GM10847 (cell line): ENCODE results near the gene SNF8.

Experiments used
- POLR2A ChIP-seq: IDR thresholded peaks from 2 replicates; pipeline ENCODE4 v1.6.1; 2011; ENCODE audit not compliant: insufficient read length; ENCODE audit errors: extremely low read depth

SNF8 gene

GRCh38 chr17:48908853-48909394 lies 35.7 kb downstream of the SNF8 start:
- TF ChIP-seq POLR2A: peak; percentile 29

- peak; percentile 83 for TF ChIP-seq POLR2A
These were observed 36.4 kb downstream of the SNF8 start, which contains the start of gene UBE2Z for GRCh38 chr17:48908047-48908843. UBE2Z (plus strand) TSS chr17:48908407; CDS start chr17:48908504, 97 bp downstream.

DNA sequence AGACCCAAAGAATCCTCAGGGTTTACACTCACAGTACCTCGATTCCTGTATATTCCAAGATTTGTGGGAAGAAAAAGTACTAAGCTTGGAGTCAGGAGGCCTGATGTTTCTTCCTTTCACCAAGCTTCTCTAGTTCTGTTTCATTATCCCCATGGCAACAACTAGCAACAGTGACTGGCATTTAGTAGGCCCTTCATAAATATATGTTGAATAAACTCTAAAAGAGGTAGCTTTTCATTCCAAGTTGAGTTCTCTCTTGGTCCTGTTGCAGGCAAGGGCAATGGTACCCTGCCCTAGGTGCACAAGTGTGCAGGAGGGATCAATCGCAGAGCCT lies 37.0 kb downstream of the SNF8 start:
- no peak for TF ChIP-seq POLR2A

- TF ChIP-seq POLR2A: no peak
These were observed 38.6 kb downstream of the SNF8 start for GRCh38 chr17:48905987-48906515.

DNA sequence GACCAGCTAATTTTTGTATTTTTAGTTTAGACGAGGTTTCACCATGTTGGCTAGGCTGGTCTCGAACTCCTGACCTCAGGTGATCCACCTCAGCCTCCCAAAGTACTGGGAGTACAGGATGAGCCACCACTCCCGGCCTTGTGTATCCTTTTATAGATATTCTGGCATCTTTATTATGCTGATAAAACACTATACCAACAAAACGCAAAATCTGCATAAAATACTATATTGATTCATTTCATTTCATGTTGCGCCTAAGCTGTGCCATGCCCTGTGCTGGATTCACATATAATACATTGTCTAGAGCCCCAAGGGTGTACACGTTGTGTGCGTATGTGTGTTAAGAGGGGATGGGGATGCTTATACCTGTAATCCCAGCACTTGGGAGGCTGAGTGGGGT lies 40.2 kb downstream of the SNF8 start:
- no peak for TF ChIP-seq POLR2A

- TF ChIP-seq POLR2A: no peak
These were observed 41.2 kb downstream of the SNF8 start for GRCh38 chr17:48903401-48903800.

GRCh38 chr17:48901241-48901640 lies 43.4 kb downstream of the SNF8 start:
- TF ChIP-seq POLR2A: no peak

GRCh38 chr17:48894886-48895285 lies 49.8 kb downstream of the SNF8 start:
- TF ChIP-seq POLR2A: no peak

- no peak for TF ChIP-seq POLR2A
These were observed 50.8 kb downstream of the SNF8 start for GRCh38 chr17:48893646-48894508.

DNA sequence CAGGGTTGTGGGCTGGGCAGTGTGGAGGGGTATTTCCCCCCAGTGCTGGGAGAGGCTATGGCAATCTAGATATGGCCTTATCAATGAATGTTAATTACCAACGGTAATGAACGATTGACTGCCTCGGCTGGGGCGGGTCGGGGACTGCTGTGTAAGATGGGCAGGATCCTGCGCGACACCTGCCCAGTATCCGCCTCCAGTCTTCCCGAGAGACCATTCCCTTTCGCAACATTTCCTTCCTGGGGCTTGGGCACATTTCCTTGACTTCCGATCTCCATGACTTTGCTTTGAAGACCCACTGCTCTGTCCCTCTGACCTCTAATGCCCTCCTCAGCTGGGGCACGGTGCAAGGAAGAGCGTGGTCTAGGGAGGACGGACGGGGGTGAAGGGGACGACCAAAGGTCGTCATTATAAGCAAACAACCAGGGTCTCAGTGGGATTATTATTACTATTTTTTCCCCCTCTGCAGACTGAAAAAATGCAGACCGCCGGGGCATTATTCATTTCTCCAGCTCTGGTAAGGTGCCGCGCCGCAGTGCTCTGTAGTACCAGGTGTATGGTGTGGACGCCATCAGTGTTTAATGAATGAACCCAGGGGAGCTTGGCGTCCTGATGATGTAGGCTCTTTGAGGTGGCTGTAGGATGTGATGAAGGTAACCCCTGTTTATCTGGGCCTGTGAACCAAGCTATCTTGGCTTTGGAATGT lies 51.5 kb downstream of the SNF8 start:
- no peak for TF ChIP-seq POLR2A

- TF ChIP-seq POLR2A: no peak
These were observed 54.6 kb downstream of the SNF8 start for GRCh38 chr17:48890086-48890485.

DNA sequence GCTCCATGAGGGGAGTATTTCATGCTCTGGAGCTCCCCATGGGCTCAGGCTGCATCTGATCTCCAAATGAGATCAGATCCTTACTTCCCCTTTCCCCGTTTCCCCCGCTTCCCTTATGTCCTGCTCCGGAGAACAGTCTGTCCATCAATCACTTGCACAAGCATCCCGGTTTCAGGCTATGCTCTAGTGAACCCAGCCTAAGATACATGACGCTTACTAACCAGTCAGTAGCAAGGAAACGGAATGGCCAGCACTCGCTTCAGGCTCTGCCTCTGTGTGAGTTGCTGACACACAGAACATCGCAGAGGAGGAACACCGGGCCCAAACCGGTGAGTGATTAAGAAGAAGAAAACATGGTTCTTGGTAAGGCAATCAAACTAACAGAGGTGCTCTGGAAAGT lies 61.5 kb downstream of the SNF8 start:
- TF ChIP-seq POLR2A: no peak

DNA sequence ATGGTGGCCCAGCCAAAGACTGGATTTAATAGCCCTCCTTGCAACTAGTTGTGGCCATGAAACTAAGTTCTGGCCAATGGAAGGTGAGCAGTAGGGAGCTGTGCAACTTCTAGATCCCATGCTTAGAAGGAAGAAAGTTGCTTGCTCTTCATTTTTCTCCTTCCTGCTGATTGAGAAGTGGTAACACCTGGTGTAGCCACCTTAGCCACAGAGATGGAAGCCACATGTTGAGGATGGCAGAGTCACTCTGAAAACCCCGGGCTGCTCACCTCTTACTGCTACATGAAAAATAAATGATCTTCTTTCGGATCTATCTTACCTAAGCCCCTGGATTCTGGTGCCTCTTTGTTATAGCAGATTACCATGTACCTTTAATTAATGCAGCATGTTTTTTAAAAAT lies 62.4 kb downstream of the SNF8 start:
- TF ChIP-seq POLR2A: no peak
